ENCODE results near the gene USP17L10.
"Not testable (repeated sequence)": the region's sequence is repeated elsewhere in the genome, so short reads cannot be mapped to it uniquely, and the experiment has no call there.

USP17L10 gene, protein sequence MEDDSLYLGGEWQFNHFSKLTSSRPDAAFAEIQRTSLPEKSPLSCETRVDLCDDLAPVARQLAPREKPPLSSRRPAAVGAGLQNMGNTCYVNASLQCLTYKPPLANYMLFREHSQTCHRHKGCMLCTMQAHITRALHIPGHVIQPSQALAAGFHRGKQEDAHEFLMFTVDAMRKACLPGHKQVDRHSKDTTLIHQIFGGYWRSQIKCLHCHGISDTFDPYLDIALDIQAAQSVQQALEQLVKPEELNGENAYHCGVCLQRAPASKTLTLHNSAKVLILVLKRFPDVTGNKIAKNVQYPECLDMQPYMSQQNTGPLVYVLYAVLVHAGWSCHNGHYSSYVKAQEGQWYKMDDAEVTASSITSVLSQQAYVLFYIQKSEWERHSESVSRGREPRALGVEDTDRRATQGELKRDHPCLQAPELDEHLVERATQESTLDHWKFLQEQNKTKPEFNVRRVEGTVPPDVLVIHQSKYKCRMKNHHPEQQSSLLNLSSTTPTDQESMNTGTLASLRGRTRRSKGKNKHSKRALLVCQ

DNA sequence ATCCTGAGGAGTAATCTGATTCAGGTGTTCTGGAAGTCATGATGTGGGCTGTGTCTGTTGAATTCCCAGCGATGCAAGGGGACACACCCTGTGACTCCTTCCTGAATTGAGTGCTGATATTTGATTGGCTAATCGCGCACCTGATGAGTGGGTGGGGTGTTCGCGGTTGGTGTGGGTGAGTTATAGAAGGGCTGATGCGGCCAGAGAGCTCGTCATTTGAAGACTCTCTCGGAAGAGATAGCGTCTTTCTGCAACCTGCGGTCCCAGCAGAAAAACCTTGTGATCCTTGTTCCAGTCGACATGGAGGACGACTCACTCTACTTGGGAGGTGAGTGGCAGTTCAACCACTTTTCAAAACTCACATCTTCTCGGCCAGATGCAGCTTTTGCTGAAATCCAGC, at the start of gene USP17L10:
USP17L10 (plus strand) TSS at position 301 of the 400 bp plus-strand sequence; CDS start at position 301, 0 bp downstream.
- not testable (repeated sequence) for DNase-seq

GRCh38 chr4:9165990-9166389, 44.5 kb upstream of the USP17L10 start:
- DNase-seq = not testable (repeated sequence)

GRCh38 chr4:9169791-9170459, 40.5 kb upstream of the USP17L10 start, which contains the start of gene FAM90A26:
TSS of gene FAM90A26 (plus strand) at chr4:9170409. CDS start at chr4:9173173, 2,764 bp downstream.
- not testable (repeated sequence) for DNase-seq

DNA sequence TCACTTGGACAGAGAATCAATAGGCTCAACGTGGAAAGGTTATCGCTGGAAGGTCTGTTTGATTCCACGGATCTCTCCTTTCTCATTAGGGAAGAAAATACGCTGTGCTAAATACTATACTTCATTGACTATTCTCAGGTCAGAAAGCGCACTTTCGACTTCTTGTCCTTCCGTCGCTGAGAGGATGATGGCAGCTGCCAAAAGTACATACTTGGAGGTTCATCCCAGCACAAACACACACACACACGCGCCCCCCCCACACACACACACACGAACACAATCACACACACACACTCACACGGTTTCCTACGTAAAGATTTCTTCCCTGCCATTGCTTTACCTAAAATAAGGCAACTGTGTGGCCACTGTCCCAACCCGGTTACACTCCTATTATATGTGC, 4.2 kb downstream of the USP17L10 start:
- DNase-seq = not testable (repeated sequence)

DNA sequence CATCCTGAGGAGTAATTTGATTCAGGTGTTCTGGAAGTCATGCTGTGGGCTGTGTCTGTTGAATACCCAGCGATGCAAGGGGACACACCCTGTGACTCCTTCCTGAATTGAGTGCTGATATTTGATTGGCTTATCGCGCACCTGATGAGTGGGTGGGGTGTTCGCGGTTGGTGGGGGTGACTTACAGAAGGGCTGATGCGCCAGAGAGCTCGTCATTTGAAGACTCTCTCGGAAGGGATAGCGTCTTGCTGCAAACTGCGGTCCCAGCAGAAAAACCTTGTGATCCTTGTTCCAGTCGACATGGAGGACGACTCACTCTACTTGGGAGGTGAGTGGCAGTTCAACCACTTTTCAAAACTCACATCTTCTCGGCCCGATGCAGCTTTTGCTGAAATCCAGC, 4.6 kb downstream of the USP17L10 start, which contains the start of gene USP17L11:
USP17L11 (plus strand) TSS at position 301 of the 400 bp plus-strand sequence; CDS start at position 301, 0 bp downstream.
- not testable (repeated sequence) for DNase-seq

- DNase-seq = not testable (repeated sequence)
Observed at GRCh38 chr4:9219852-9220251, 9.4 kb downstream of the USP17L10 start, which contains the start of gene USP17L12. TSS of gene USP17L12 (plus strand) at chr4:9220152. CDS start at chr4:9220152, 0 bp downstream.

DNA sequence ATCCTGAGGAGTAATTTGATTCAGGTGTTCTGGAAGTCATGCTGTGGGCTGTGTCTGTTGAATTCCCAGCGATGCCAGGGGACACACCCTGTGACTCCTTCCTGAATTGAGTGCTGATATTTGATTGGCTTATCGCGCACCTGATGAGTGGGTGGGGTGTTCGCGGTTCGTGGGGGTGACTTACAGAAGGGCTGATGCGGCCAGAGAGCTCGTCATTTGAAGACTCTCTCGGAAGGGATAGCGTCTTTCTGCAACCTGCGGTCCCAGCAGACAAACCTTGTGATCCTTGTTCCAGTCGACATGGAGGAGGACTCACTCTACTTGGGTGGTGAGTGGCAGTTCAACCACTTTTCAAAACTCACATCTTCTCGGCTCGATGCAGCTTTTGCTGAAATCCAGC, 14.1 kb downstream of the USP17L10 start, which contains the start of gene USP17L13:
USP17L13 (plus strand) TSS at position 301 of the 400 bp plus-strand sequence; CDS start at position 301, 0 bp downstream.
- not testable (repeated sequence) for DNase-seq

DNA sequence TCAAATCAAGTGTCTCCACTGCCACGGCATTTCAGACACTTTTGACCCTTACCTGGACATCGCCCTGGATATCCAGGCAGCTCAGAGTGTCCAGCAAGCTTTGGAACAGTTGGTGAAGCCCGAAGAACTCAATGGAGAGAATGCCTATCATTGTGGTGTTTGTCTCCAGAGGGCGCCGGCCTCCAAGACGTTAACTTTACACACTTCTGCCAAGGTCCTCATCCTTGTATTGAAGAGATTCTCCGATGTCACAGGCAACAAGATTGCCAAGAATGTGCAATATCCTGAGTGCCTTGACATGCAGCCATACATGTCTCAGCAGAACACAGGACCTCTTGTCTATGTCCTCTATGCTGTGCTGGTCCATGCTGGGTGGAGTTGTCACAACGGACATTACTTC, 19.8 kb downstream of the USP17L10 start:
- not testable (repeated sequence) for DNase-seq

DNA sequence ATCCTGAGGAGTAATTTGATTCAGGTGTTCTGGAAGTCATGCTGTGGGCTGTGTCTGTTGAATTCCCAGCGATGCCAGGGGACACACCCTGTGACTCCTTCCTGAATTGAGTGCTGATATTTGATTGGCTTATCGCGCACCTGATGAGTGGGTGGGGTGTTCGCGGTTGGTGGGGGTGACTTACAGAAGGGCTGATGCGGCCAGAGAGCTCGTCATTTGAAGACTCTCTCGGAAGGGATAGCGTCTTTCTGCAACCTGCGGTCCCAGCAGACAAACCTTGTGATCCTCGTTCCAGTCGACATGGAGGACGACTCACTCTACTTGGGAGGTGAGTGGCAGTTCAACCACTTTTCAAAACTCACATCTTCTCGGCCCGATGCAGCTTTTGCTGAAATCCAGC, 23.6 kb downstream of the USP17L10 start, which contains the start of gene USP17L15:
USP17L15 (plus strand) TSS at position 301 of the 400 bp plus-strand sequence; CDS start at position 301, 0 bp downstream.
- DNase-seq = not testable (repeated sequence)

- DNase-seq = not testable (repeated sequence)
Observed at GRCh38 chr4:9238461-9238860, 28.0 kb downstream of the USP17L10 start.

DNA sequence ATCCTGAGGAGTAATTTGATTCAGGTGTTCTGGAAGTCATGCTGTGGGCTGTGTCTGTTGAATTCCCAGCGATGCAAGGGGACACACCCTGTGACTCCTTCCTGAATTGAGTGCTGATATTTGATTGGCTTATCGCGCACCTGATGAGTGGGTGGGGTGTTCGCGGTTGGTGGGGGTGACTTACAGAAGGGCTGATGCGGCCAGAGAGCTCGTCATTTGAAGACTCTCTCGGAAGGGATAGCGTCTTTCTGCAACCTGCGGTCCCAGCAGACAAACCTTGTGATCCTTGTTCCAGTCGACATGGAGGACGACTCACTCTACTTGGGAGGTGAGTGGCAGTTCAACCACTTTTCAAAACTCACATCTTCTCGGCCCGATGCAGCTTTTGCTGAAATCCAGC, 33.1 kb downstream of the USP17L10 start, which contains the start of gene USP17L17:
USP17L17 (plus strand) TSS at position 301 of the 400 bp plus-strand sequence; CDS start at position 301, 0 bp downstream.
- not testable (repeated sequence) for DNase-seq

GRCh38 chr4:9247953-9248680, 37.7 kb downstream of the USP17L10 start, which contains the start of gene USP17L18:
TSS of gene USP17L18 (plus strand) at chr4:9248630. CDS start at chr4:9248630, 0 bp downstream.
- DNase-seq = not testable (repeated sequence)

DNA sequence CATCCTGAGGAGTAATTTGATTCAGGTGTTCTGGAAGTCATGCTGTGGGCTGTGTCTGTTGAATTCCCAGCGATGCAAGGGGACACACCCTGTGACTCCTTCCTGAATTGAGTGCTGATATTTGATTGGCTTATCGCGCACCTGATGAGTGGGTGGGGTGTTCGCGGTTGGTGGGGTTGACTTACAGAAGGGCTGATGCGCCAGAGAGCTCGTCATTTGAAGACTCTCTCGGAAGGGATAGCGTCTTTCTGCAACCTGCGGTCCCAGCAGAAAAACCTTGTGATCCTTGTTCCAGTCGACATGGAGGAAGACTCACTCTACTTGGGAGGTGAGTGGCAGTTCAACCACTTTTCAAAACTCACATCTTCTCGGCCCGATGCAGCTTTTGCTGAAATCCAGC, 42.6 kb downstream of the USP17L10 start, which contains the start of gene USP17L19:
USP17L19 (plus strand) TSS at position 301 of the 400 bp plus-strand sequence; CDS start at position 301, 0 bp downstream.
- not testable (repeated sequence) for DNase-seq

DNA sequence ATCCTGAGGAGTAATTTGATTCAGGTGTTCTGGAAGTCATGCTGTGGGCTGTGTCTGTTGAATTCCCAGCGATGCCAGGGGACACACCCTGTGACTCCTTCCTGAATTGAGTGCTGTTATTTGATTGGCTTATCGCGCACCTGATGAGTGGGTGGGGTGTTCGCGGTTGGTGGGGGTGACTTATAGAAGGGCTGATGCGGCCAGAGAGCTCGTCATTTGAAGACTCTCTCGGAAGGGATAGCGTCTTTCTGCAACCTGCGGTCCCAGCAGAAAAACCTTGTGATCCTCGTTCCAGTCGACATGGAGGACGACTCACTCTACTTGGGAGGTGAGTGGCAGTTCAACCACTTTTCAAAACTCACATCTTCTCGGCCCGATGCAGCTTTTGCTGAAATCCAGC, 47.4 kb downstream of the USP17L10 start, which contains the start of gene USP17L20:
USP17L20 (plus strand) TSS at position 301 of the 400 bp plus-strand sequence; CDS start at position 301, 0 bp downstream.
- DNase-seq = not testable (repeated sequence)

Data from NCI-H2081 treated with DMSO at 0.1 percent for 48 hours (cell line).